ENCODE data around the gene APOL4. TPM values are rescaled to one million over a fixed set of nuclear protein-coding genes. Genes with fewer than 3 reads are reported as not detected.

APOL4 gene, protein sequence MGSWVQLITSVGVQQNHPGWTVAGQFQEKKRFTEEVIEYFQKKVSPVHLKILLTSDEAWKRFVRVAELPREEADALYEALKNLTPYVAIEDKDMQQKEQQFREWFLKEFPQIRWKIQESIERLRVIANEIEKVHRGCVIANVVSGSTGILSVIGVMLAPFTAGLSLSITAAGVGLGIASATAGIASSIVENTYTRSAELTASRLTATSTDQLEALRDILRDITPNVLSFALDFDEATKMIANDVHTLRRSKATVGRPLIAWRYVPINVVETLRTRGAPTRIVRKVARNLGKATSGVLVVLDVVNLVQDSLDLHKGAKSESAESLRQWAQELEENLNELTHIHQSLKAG
- 0.09 TPM in 1 of 5 replicates, not detected in the others for total RNA-seq (2022; extraction: Qiagen RNA extraction; ENCODE audit: low read depth)

DNA sequence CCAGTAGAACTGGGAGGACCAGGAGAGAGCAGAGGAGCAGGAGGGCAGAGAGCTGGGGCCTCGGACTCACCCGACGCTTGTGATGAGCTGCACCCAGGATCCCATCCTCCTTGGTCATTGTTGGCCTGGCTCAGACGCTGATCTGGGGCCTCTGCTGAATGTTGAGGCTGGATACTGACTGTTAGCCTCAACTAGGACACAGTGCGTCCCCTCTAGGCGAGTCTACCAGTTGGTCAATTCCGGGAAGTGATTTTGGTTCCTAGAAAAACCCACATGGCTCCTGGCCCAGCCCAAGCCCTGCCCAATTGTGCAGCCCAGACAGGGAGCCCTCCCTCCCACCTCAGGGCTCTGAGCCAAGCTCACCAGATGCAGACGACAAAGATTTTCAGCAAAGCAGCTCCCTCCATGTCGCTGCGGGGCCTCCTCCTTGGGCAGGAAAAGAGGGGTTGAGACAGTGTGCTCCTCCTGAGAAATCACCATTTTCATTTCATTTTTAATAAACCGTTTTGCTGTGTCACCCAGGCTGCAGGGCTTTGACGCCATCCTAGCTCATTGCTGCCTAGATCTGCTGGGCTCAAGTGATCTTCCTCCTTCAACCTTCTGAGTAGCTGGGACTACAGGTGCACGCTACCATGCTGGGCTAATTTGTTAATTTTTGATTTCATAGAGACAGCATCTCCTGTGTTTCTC, at the start of gene APOL4:
TSS of gene APOL4 (minus strand) at position 180 of the 690 bp plus-strand sequence. CDS start at position 105, 75 bp downstream.

DNA sequence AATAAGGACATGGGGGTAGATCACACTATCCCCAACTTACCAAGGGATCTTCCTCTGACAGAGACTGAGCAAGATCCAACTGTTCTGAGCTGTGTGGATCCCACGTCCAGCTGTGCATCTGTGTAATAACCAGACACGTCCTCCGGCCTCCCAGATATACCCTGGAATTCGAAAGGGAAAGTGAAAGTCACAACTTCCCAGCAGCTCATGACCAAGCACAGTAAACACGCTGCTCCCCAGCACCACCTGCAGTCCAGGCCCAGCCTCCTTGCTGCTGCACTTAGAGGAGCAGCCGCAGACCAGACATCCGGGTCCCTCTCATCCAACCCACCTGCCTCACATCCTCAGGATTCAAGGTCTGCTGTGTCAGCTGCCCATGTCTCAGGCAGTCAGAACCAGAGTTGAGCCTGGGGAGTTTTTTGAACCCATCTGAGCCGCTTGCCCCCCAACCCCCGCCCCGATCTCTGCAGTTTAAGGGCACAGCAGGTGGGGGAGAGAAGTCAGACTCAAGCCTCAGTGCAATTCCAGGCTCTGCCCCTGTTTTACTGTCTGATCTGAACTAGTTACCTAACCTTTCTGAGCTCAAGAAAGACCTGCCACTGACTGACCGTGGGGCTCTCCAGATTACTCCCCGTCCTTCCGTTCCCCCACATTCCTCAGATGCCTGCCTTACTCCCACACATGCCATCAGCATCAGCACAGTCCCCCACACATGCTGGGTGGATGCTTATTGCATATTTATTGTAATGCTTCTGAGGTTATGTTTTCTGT, 38.0 kb upstream of the APOL4 start, which contains the start of gene APOL2:
TSS of gene APOL2 (minus strand) at position 127 of the 771 bp plus-strand sequence. CDS start 6,365 bp downstream, outside the sequence.

DNA sequence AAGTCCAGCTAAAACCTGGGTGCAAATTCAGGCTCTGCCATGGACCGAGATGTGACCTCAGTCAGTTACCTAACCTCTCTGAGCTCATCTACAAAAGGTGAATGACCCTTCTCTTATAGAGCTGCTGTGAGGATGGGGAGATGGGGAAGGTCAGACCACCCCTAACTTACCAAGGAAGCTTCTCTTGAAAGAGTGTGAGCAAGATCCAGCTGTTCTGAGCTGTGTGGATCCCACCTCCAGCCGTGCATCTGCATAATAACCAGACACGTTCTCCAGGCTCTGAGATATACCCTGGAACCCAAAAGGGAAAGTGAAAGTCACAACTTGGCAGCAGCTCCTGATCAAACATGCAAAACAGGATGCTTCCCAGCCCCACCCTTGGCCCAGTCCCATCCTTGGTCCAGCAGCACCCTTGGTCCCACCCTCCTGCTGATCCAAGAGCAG, 41.1 kb downstream of the APOL4 start, which contains the start of gene APOL3:
TSS of gene APOL3 (minus strand) at position 257 of the 444 bp plus-strand sequence. CDS start 11,700 bp downstream, outside the sequence.

Other genes starting within 250 kb of the APOL4 start
- gene RBFOX2, start 173.0 kb downstream of the APOL4 start, total RNA-seq (2022; extraction: Qiagen RNA extraction; ENCODE audit: low read depth): 32.3 to 42.8 TPM (median 38.0 TPM) in 5 replicates
- 0.07 TPM in 2 of 5 replicates, not detected in the others for gene APOL3, start 41.1 kb downstream of the APOL4 start, total RNA-seq (2022; extraction: Qiagen RNA extraction; ENCODE audit: low read depth)
- gene APOL2, start 37.7 kb upstream of the APOL4 start, total RNA-seq (2022; extraction: Qiagen RNA extraction; ENCODE audit: low read depth): 24.6 to 27.1 TPM (median 26.2 TPM) in 5 replicates
- gene APOL1, start 51.3 kb upstream of the APOL4 start, total RNA-seq (2022; extraction: Qiagen RNA extraction; ENCODE audit: low read depth): 8.0 to 8.8 TPM (median 8.5 TPM) in 5 replicates
- gene MYH9, start 186.2 kb upstream of the APOL4 start, total RNA-seq (2022; extraction: Qiagen RNA extraction; ENCODE audit: low read depth): 193 to 218 TPM (median 197 TPM) in 5 replicates